Endodermal cell (in vitro differentiated cells): ENCODE measurements around the gene SMIM3. TPM values are rescaled to one million over a fixed set of nuclear protein-coding genes. Genes with fewer than 3 reads are reported as not detected.

ENCODE experiments used
- DNase-seq: peaks from one replicate; pipeline ENCODE4 v3.0.0-alpha.2; 2017
- H3K27ac ChIP-seq: 2 replicates; pipeline ENCODE4 v1.5.1; 2013; ENCODE audit warnings: mild to moderate bottlenecking, low read depth, low read length, moderate library complexity
- H3K27me3 ChIP-seq: 2 replicates; pipeline ENCODE4 v1.6.1; 2013; ENCODE audit warnings: mild to moderate bottlenecking, low read length, moderate library complexity; ENCODE audit not compliant: insufficient read depth, control insufficient read depth, poor library complexity, severe bottlenecking
- H3K36me3 ChIP-seq: 2 replicates; pipeline ENCODE4 v1.7.0; 2013; ENCODE audit warnings: mild to moderate bottlenecking, low read length, moderate library complexity; ENCODE audit not compliant: control insufficient read depth, insufficient read depth
- H3K4me1 ChIP-seq: one replicate; pipeline ENCODE4 v1.7.0; 2013; ENCODE audit warnings: low read length; ENCODE audit not compliant: control insufficient read depth, insufficient read depth
- H3K4me3 ChIP-seq: 2 replicates; pipeline ENCODE4 v1.5.1; 2013; ENCODE audit warnings: mild to moderate bottlenecking, low read length, moderate library complexity
- H3K9ac ChIP-seq: 2 replicates; pipeline ENCODE4 v1.6.1; 2013; ENCODE audit warnings: mild to moderate bottlenecking, low read length, moderate library complexity; ENCODE audit not compliant: poor library complexity, severe bottlenecking; ENCODE audit errors: extremely low read depth
- H3K9me3 ChIP-seq: 2 replicates; pipeline ENCODE4 v1.6.1; 2013; ENCODE audit warnings: mild to moderate bottlenecking, low read length, moderate library complexity; ENCODE audit not compliant: control insufficient read depth
- H3K27ac Mint-ChIP-seq: 2 replicates; pipeline ENCODE4 v1.8.0; 2020; ENCODE audit warnings: mixed read lengths
- H3K27me3 Mint-ChIP-seq: 2 replicates; pipeline ENCODE4 v1.8.0; 2021; ENCODE audit warnings: mild to moderate bottlenecking, mixed read lengths; ENCODE audit not compliant: insufficient read depth
- H3K36me3 Mint-ChIP-seq: 2 replicates; pipeline ENCODE4 v1.8.0; 2020; ENCODE audit warnings: low read depth, mixed read lengths
- H3K4me1 Mint-ChIP-seq: 2 replicates; pipeline ENCODE4 v1.8.0; 2020; ENCODE audit warnings: mixed read lengths
- H3K4me3 Mint-ChIP-seq: 2 replicates; pipeline ENCODE4 v1.8.0; 2020; ENCODE audit warnings: mild to moderate bottlenecking, moderate library complexity, mixed read lengths
- H3K9me3 Mint-ChIP-seq: 2 replicates; pipeline ENCODE4 v1.8.0; 2020; ENCODE audit warnings: mild to moderate bottlenecking, mixed read lengths
- WGBS, 2 experiments: methylation state at CpG; one replicate each; pipeline versions ENCODE4 v1.1.5 to v1.1.7; 2013; ENCODE audit warnings: missing lambda C conversion rate in 2 of 2, mixed read lengths in 1 of 2; ENCODE audit not compliant: insufficient coverage in 1 of 2, insufficient read length in 1 of 2; 5-methylcytosine and 5-hydroxymethylcytosine counted together
- total RNA-seq, 2 donors: library from RNA; stranded (reverse); fragmentation: NEBNext Ultra II Directional in 1 of 2; extraction: Animal tissue kit (Norgen Biotek cat#: 25700) in 1 of 2; gene quantifications; 2 replicates in 1 of 2; 3 replicates in 1 of 2; pipeline ENCODE4 v1.2.1, GENCODE V29; 2021
- TF ChIP-seq, protein P1 (sequence below): fragments of 200-600 bp; sonication (generic); conservative IDR thresholded peaks from 2 replicates; pipeline ENCODE4 v1.5.0; 2021; ENCODE audit warnings: antibody characterized with exemption, mild to moderate bottlenecking

The SMIM3 gene
- total RNA-seq, 2 donors from 2014 or later: 6.3 to 9.0 TPM

DNA sequence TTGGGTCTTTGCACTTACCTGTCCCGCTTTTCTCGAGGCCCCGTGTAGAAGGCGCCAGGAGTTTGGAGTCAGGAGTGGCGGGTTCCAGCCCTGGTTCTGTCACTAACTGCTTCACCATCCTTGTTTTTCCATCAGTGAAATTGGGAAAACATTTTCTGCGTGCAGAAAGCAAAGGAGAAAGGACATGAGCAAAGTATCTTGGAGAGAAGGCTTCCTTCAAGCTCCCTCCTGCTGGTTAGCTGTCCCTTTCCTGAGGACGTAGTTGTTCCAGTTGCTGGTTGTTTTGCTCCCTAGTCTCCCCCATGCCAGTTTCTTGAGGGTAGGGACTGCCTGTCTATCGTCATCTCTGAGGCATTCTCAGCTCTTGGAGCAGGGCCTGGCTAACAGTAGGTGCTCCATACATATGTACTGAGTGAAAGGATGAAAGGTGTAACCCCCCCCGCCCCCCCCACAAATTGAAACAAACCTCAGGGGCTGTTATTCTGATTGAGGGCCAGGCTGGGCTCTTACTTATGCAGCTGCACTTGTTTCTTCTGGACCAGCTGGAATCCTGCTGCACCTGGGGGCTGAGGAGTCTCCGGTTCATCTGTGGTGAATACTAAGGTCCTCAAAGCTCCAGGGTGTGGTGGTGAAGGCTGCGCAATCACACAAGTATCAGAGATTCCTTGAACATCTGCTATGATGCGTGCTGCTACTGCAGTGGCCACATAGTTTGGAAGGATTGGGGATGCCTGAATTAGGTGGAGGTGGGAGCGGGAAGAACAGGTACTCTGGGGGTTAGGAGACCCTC, 1.0 kb downstream of the SMIM3 start:
- Histone ChIP-seq H3K27ac (no peak overlapping the region), H3K36me3 (no peaks in the 10 kb centered on the region), H3K4me1 (peaks cover 13% of the 10 kb centered on the region), H3K27me3 (peaks cover 14% of the 10 kb centered on the region), H3K9ac (peak overlapping the region; percentile 58), H3K9me3 (no peaks in the 10 kb centered on the region), H3K4me3 (peak overlapping the region; percentile 89)
- TF ChIP-seq, protein P1, sequence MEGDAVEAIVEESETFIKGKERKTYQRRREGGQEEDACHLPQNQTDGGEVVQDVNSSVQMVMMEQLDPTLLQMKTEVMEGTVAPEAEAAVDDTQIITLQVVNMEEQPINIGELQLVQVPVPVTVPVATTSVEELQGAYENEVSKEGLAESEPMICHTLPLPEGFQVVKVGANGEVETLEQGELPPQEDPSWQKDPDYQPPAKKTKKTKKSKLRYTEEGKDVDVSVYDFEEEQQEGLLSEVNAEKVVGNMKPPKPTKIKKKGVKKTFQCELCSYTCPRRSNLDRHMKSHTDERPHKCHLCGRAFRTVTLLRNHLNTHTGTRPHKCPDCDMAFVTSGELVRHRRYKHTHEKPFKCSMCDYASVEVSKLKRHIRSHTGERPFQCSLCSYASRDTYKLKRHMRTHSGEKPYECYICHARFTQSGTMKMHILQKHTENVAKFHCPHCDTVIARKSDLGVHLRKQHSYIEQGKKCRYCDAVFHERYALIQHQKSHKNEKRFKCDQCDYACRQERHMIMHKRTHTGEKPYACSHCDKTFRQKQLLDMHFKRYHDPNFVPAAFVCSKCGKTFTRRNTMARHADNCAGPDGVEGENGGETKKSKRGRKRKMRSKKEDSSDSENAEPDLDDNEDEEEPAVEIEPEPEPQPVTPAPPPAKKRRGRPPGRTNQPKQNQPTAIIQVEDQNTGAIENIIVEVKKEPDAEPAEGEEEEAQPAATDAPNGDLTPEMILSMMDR: no peak
- H3K36me3 Mint-ChIP-seq: no peaks in the 10 kb centered on the region
- H3K4me3 Mint-ChIP-seq: peak overlapping the region; percentile 83
- H3K4me1 Mint-ChIP-seq: peaks cover 27% of the 10 kb centered on the region
- H3K27me3 Mint-ChIP-seq: peaks cover 36% of the 10 kb centered on the region
- peak; percentile 87 for DNase-seq
- H3K9me3 Mint-ChIP-seq: no peaks in the 10 kb centered on the region
- 31 to 42% methylated on average over 8 to 12 of the region's 13 CpGs for WGBS, 2 experiments
- H3K27ac Mint-ChIP-seq: peak overlapping the region; percentile 92

DNA sequence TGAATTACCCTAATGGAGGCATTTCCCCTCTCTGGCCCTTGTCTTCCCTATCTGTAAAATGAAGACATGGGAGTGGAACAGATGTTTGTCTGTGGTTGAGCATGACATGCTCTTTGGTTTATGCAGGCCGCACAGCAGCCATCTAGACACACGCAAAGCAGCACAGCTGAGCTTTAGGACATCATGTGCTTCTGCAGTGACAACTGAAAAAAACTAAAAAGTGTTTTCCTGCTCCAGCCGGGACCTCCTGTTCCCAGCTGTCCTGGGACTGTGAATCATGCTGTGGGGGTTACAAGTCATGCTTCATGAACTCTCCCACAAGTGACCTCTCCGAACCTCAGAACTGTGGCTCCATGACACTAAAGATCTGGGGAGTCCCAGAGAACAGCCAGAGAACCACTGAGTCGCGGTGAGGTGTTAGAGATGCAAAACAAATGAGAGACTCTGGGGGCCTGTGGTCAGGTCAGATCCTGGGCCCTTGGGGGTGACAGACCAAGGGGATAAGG, 1.7 kb downstream of the SMIM3 start:
- H3K27ac Mint-ChIP-seq: no peak overlapping the region

DNA sequence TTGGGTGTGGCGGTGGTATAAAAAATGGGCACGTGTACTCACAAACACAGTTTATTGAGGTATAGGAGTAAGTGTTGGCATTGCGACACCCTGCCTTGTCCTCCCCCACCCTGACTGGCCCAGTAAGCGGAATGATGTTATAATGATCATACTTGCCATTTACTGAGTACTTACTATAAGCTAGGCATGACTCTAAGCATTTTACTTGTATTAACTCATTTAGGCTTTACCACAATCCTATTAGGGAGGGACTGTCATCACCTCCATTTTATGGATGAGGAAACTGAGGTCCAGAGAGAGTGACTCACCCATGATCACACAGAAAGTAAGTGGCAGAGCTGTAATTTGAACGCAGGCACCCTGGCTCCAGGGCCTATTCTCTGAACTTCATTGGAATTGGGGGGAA, 2.3 kb downstream of the SMIM3 start:
- peaks cover 35% of the 10 kb centered on the region for H3K27me3 Mint-ChIP-seq
- Histone ChIP-seq H3K36me3 (no peaks in the 10 kb centered on the region), H3K27me3 (peaks cover 14% of the 10 kb centered on the region), H3K4me3 (no peak overlapping the region), H3K9me3 (peaks cover 10% of the 10 kb centered on the region), H3K27ac (no peak overlapping the region), H3K9ac (no peak overlapping the region), H3K4me1 (peaks cover 13% of the 10 kb centered on the region)
- no peak overlapping the region for H3K27ac Mint-ChIP-seq
- peaks cover 3% of the 10 kb centered on the region for H3K36me3 Mint-ChIP-seq
- peaks cover 27% of the 10 kb centered on the region for H3K4me1 Mint-ChIP-seq
- peaks cover 6% of the 10 kb centered on the region for H3K9me3 Mint-ChIP-seq
- 78 to 92% methylated on average over 2 to 5 of the region's 5 CpGs for WGBS, 2 experiments
- no peak for DNase-seq
- no peak overlapping the region for H3K4me3 Mint-ChIP-seq
- TF ChIP-seq, protein P1: no peak

More for the DNA sequence above, 1.7 kb downstream of the SMIM3 start:
- Mint-ChIP-seq H3K4me3 (peak overlapping the region; percentile 83), H3K9me3 (peaks cover 2% of the 10 kb centered on the region), H3K27me3 (peaks cover 36% of the 10 kb centered on the region), H3K4me1 (peaks cover 27% of the 10 kb centered on the region), H3K36me3 (peaks cover under 1% of the 10 kb centered on the region)
- 85 to 86% methylated on average over 6 of the region's 6 CpGs for WGBS, 2 experiments
- Histone ChIP-seq H3K4me3 (no peak overlapping the region), H3K9me3 (peaks cover 5% of the 10 kb centered on the region), H3K4me1 (peaks cover 13% of the 10 kb centered on the region), H3K36me3 (no peaks in the 10 kb centered on the region), H3K27ac (no peak overlapping the region), H3K27me3 (peaks cover 14% of the 10 kb centered on the region), H3K9ac (no peak overlapping the region)
- DNase-seq: no peak
- TF ChIP-seq, protein P1: no peak
